Measurements from ENCODE around the gene GCN1. TPM values are rescaled to one million over a fixed set of nuclear protein-coding genes. Genes with fewer than 3 reads are reported as not detected.
"Not testable (repeated sequence)": the region's sequence is repeated elsewhere in the genome, so short reads cannot be mapped to it uniquely, and the experiment has no call there.

GCN1 gene
- total RNA-seq, 1 experiment from 2014 or later = 51.5 TPM

- no peak for DNase-seq (ENCODE audit: low read depth)
- in situ Hi-C loops (cut with HindIII; ENCODE audit: low pct_unique_long_range_greater_than_20kb, low sequenced_read_pairs) = no loop called here
These were observed 4.5 kb upstream of the GCN1 start for GRCh38 chr12:120199025-120199424.

- in situ Hi-C loops (cut with HindIII; ENCODE audit: low pct_unique_long_range_greater_than_20kb, low sequenced_read_pairs) = no loop called here
- no peak for DNase-seq (ENCODE audit: low read depth)
These were observed 3.0 kb upstream of the GCN1 start for GRCh38 chr12:120197542-120197887.

GRCh38 chr12:120196817-120197541 is 2.5 kb upstream of the GCN1 start:
- DNase-seq (ENCODE audit: low read depth); in situ Hi-C loops (cut with HindIII; ENCODE audit: low pct_unique_long_range_greater_than_20kb, low sequenced_read_pairs): not testable (repeated sequence)

- no peak for DNase-seq (ENCODE audit: low read depth)
- in situ Hi-C loops (cut with HindIII; ENCODE audit: low pct_unique_long_range_greater_than_20kb, low sequenced_read_pairs) = no loop called here
These were observed 1.8 kb upstream of the GCN1 start for GRCh38 chr12:120196363-120196762.

- in situ Hi-C loops (cut with HindIII; ENCODE audit: low pct_unique_long_range_greater_than_20kb, low sequenced_read_pairs) = no loop called here
- DNase-seq (ENCODE audit: low read depth) = no peak
These were observed 335 bp downstream of the GCN1 start for GRCh38 chr12:120194226-120194533.

- in situ Hi-C loops (cut with HindIII; ENCODE audit: low pct_unique_long_range_greater_than_20kb, low sequenced_read_pairs) = not testable (repeated sequence)
These were observed 1.2 kb downstream of the GCN1 start for GRCh38 chr12:120193286-120193685.

GRCh38 chr12:120190985-120191480 is 3.5 kb downstream of the GCN1 start:
- in situ Hi-C loops (cut with HindIII; ENCODE audit: low pct_unique_long_range_greater_than_20kb, low sequenced_read_pairs) = no loop called here
- DNase-seq (ENCODE audit: low read depth) = no peak

More at GRCh38 chr12:120193286-120193685, 1.2 kb downstream of the GCN1 start:
- not testable (repeated sequence) for DNase-seq (ENCODE audit: low read depth)

- in situ Hi-C loops (cut with HindIII; ENCODE audit: low pct_unique_long_range_greater_than_20kb, low sequenced_read_pairs) = no loop called here
- no peak for DNase-seq (ENCODE audit: low read depth)
These were observed 4.1 kb downstream of the GCN1 start for GRCh38 chr12:120190386-120190785.

GRCh38 chr12:120186654-120187053 is 7.9 kb downstream of the GCN1 start:
- no peak for DNase-seq (ENCODE audit: low read depth)
- in situ Hi-C loops (cut with HindIII; ENCODE audit: low pct_unique_long_range_greater_than_20kb, low sequenced_read_pairs) = no loop called here

GRCh38 chr12:120183211-120183631 is 11.3 kb downstream of the GCN1 start:
- in situ Hi-C loops (cut with HindIII; ENCODE audit: low pct_unique_long_range_greater_than_20kb, low sequenced_read_pairs) = no loop called here
- DNase-seq (ENCODE audit: low read depth) = peak; percentile 47

- DNase-seq (ENCODE audit: low read depth) = peak; percentile 95
- in situ Hi-C loops (cut with HindIII; ENCODE audit: low pct_unique_long_range_greater_than_20kb, low sequenced_read_pairs) = no loop called here
These were observed 12.4 kb downstream of the GCN1 start for GRCh38 chr12:120181991-120182631.

- DNase-seq (ENCODE audit: low read depth) = no peak
- in situ Hi-C loops (cut with HindIII; ENCODE audit: low pct_unique_long_range_greater_than_20kb, low sequenced_read_pairs) = no loop called here
These were observed 13.5 kb downstream of the GCN1 start for GRCh38 chr12:120180975-120181374.

GRCh38 chr12:120175537-120175936 is 19.0 kb downstream of the GCN1 start:
- in situ Hi-C loops (cut with HindIII; ENCODE audit: low pct_unique_long_range_greater_than_20kb, low sequenced_read_pairs) = no loop called here
- DNase-seq (ENCODE audit: low read depth) = no peak

GRCh38 chr12:120175062-120175461 is 19.5 kb downstream of the GCN1 start:
- in situ Hi-C loops (cut with HindIII; ENCODE audit: low pct_unique_long_range_greater_than_20kb, low sequenced_read_pairs) = no loop called here
- no peak for DNase-seq (ENCODE audit: low read depth)

GRCh38 chr12:120172053-120172452 is 22.5 kb downstream of the GCN1 start:
- in situ Hi-C loops (cut with HindIII; ENCODE audit: low pct_unique_long_range_greater_than_20kb, low sequenced_read_pairs) = no loop called here
- no peak for DNase-seq (ENCODE audit: low read depth)

- in situ Hi-C loops (cut with HindIII; ENCODE audit: low pct_unique_long_range_greater_than_20kb, low sequenced_read_pairs) = no loop called here
- DNase-seq (ENCODE audit: low read depth) = no peak
These were observed 23.9 kb downstream of the GCN1 start for GRCh38 chr12:120170631-120171030.

- no peak for DNase-seq (ENCODE audit: low read depth)
- in situ Hi-C loops (cut with HindIII; ENCODE audit: low pct_unique_long_range_greater_than_20kb, low sequenced_read_pairs) = no loop called here
These were observed 24.6 kb downstream of the GCN1 start for GRCh38 chr12:120169946-120170345.

- in situ Hi-C loops (cut with HindIII; ENCODE audit: low pct_unique_long_range_greater_than_20kb, low sequenced_read_pairs) = no loop called here
These were observed 26.2 kb downstream of the GCN1 start for GRCh38 chr12:120168337-120168736.

GRCh38 chr12:120167529-120168095 is 26.9 kb downstream of the GCN1 start:
- no peak for DNase-seq (ENCODE audit: low read depth)
- in situ Hi-C loops (cut with HindIII; ENCODE audit: low pct_unique_long_range_greater_than_20kb, low sequenced_read_pairs) = no loop called here

More at GRCh38 chr12:120168337-120168736, 26.2 kb downstream of the GCN1 start:
- DNase-seq (ENCODE audit: low read depth) = no peak
